Ectodermal cell (in vitro differentiated cells): Measurements from ENCODE around the gene KRTCAP2. TPM values are rescaled to one million over a fixed set of nuclear protein-coding genes. Genes with fewer than 3 reads are reported as not detected.
"Not testable (repeated sequence)": the region's sequence is repeated elsewhere in the genome, so short reads cannot be mapped to it uniquely, and the experiment has no call there.

Experiments used
- H3K27ac ChIP-seq: 2 replicates; pipeline ENCODE4 v1.7.0; 2013; ENCODE audit warnings: mild to moderate bottlenecking, low read depth, low read length; ENCODE audit not compliant: insufficient read depth, poor library complexity, severe bottlenecking
- H3K27me3 ChIP-seq: 2 replicates; pipeline ENCODE4 v1.7.0; 2013; ENCODE audit warnings: mild to moderate bottlenecking, low read length; ENCODE audit not compliant: insufficient read depth, control insufficient read depth, poor library complexity, severe bottlenecking
- H3K36me3 ChIP-seq: one replicate; pipeline ENCODE4 v1.7.0; 2013; ENCODE audit warnings: low read length; ENCODE audit not compliant: control insufficient read depth, insufficient read depth
- H3K4me1 ChIP-seq: one replicate; pipeline ENCODE4 v1.7.0; 2013; ENCODE audit warnings: low read length; ENCODE audit not compliant: control insufficient read depth, insufficient read depth
- H3K4me3 ChIP-seq: 2 replicates; pipeline ENCODE4 v1.7.0; 2013; ENCODE audit warnings: low read depth, low read length, control low read depth; ENCODE audit not compliant: insufficient read depth
- H3K9me3 ChIP-seq: 2 replicates; pipeline ENCODE4 v1.7.0; 2013; ENCODE audit warnings: mild to moderate bottlenecking, low read length, moderate library complexity; ENCODE audit not compliant: control insufficient read depth
- WGBS, 2 experiments: methylation state at CpG; one replicate each; pipeline ENCODE4 v1.1.7; 2013; ENCODE audit warnings: missing lambda C conversion rate in 2 of 2; 5-methylcytosine and 5-hydroxymethylcytosine counted together
- polyA plus RNA-seq, 4 experiments: library from polyadenylated mRNA; stranded (reverse); fragments of 50-300 nt; gene quantifications; one replicate each; pipeline ENCODE4 v1.2.3, GENCODE V29; 2013

KRTCAP2 gene
- polyA plus RNA-seq (2013, experiment 1 of 4): 127 TPM
- 122 TPM for polyA plus RNA-seq (2013, experiment 2 of 4)
- polyA plus RNA-seq (2013, experiment 3 of 4): 136 TPM
- polyA plus RNA-seq (2013, experiment 4 of 4): 141 TPM

DNA sequence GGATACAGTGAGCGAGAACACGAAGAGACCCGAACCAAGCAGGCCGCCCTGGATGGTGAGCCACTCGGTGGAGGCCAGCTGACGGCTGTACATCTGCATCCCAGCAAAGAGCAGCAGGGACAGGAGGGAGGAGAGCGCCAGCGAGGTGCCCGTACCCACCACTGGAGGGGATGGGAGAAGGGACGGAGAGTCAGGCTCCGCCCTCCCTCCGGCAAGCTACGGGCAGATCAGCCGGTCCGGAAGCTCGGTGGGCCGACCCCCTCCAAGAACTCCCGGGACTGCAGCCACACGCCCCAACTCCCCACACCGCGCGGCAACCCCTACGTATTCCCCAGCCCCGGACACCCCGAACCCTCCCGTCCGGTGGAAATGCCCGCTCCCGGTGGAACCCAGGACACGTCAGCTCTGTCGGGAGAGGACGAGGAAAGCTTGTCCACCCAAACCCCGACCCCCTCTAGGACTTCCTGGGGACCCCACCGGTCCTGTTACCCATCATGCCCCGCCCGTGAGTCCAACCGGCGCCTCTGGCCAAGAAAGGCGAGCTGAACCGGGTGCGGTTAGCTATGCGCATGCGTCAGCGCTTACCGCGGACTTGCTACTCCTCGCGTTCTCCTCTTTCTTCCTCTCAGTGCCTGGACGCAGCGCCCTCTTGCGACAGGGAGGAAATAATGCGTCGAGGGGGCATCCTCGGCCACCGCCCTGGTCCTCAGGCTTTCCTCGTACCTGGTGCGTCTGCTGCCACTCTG lies at the start of gene KRTCAP2:
KRTCAP2 (minus strand) TSS at position 573 of the 746 bp plus-strand sequence; CDS start at position 493, 80 bp downstream.
- Histone ChIP-seq H3K27ac (no peak within 1 kb of the TSS), H3K36me3 (peaks cover 5% of the 10 kb centered on the region), H3K27me3 (no peaks in the 10 kb centered on the region), H3K9me3 (no peaks in the 10 kb centered on the region), H3K4me1 (peaks cover 10% of the 10 kb centered on the region), H3K4me3 (peak within 1 kb of the TSS; percentile 86)
- WGBS, 2 experiments: 0% methylated on average over 57 of the region's 57 CpGs

DNA sequence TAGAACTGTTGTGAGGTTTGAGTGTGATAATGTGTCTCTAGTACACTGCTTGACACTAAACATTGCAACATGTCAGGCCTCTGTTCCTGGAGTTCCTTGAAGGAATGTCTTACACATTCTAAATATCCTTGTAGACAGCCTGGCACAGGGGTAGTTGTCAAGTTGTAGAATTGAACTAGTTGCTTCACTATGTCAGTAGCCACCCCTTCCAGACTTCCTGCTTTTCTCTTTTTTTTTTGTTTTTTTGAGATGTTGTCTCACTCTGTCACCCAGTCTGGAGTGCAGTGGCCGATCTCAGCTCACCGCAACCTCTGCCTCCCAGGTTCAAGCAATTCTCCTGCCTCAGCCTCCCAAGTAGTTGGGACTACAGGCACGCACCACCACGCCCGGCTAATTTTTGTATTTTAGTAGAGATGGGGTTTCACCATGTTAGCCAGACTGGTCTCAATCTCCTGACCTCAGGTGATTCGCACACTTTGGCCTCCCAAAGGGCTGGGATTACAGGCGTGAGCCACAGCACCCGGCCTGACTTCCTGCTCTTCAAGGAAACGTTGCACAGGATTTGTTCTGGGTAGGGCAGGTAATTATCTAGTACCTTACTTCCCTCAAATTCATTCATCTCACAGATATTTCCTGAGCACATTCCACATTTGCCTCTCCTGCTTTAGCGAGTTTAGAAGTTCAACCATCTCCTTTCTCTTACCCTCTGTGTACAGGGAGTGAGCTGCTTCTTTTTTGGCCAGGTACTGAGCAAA lies 47.3 kb upstream of the KRTCAP2 start:
- H3K36me3 ChIP-seq, H3K9me3 ChIP-seq, H3K27ac ChIP-seq, H3K4me1 ChIP-seq, H3K4me3 ChIP-seq, H3K27me3 ChIP-seq: not testable (repeated sequence)
- 92 to 95% methylated on average over 10 of the region's 10 CpGs for WGBS, 2 experiments

DNA sequence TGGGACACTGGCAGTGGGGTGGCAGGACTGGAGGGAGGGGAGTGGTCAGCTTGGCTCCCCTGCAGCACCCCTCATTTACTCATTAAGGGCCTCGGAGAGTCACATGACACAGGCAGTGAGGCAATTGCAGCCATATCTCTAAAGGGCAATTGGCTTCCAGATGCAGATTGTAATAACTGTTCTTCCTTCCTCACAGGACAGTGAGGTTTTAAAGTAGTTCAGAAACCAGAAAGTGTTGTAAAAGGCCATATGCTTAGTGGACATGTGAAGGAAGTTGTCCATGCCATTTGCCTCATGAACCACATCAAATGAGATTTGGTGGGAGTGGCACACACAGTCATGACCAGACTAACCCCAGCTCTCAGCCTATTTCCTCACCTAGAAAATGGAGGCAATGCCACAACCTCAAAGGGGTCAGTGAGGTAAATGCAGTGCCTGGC lies 46.5 kb upstream of the KRTCAP2 start:
- Histone ChIP-seq H3K27me3 (no peaks in the 10 kb centered on the region), H3K36me3 (no peaks in the 10 kb centered on the region), H3K9me3 (no peaks in the 10 kb centered on the region), H3K4me3 (no peak overlapping the region), H3K27ac (no peak overlapping the region), H3K4me1 (no peaks in the 10 kb centered on the region)
- WGBS, 2 experiments: 43 to 57% methylated on average over 1 of the region's 1 CpG

DNA sequence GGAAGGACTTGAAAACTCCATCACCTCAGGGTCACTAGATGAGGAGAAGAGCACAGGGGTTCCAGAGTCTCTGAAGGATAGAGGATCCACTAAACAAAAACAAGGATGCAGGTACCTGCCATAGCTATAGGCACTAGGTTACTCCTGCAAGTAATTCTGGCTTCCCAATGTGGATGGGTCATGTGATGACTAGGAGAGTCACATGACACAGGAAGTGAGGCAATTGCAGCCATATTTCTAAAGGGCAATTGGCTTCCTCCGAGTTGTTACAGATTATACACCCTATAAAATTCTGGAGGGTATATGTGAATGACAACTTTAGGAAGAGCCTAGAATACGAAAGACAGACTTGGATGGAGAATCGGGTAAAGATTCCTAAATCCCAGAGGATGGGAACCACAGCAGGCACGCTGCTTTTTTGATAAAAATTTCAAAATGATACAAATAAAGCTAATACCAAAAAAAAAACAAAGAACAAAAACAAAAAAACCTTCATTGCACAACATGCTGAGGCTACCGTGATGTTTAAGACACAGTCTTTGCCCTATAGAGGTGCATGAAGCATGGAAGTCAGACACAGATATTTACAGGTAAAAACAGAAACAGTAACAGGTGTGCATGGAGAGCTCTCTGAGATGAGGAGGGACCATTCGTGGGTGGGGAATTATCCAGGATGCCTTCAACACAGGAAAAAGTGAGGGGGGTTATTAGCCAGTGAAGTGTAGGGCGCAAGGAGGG lies 45.9 kb upstream of the KRTCAP2 start:
- H3K4me3 ChIP-seq: peak overlapping the region; percentile 10
- H3K4me1 ChIP-seq: no peaks in the 10 kb centered on the region
- H3K36me3 ChIP-seq: no peaks in the 10 kb centered on the region
- 63 to 77% methylated on average over 7 of the region's 7 CpGs for WGBS, 2 experiments
- no peaks in the 10 kb centered on the region for H3K9me3 ChIP-seq
- no peaks in the 10 kb centered on the region for H3K27me3 ChIP-seq
- no peak overlapping the region for H3K27ac ChIP-seq

DNA sequence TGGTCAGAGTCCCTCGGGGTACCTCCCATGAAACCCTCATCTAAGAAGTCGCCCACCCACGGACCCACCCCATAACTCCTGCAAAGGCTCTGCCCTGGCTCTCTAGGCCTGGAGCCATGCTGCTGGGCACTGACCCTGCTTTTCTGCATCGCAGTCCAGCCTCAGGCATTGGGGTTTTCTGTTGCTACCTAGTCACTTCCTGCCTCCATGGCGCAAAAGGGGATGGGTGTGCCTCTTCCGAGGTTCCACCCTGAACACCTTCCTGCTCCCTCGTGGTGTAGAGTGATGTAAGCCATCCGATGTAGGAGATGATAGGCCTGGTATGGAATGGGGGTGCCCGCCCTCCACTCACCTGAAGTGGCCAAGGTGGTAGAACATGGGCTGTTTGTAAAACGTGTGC lies 41.6 kb upstream of the KRTCAP2 start:
- WGBS, 2 experiments: 87 to 92% methylated on average over 2 to 7 of the region's 10 CpGs
- H3K36me3 ChIP-seq, H3K27ac ChIP-seq, H3K9me3 ChIP-seq, H3K4me3 ChIP-seq, H3K4me1 ChIP-seq, H3K27me3 ChIP-seq: not testable (repeated sequence)

DNA sequence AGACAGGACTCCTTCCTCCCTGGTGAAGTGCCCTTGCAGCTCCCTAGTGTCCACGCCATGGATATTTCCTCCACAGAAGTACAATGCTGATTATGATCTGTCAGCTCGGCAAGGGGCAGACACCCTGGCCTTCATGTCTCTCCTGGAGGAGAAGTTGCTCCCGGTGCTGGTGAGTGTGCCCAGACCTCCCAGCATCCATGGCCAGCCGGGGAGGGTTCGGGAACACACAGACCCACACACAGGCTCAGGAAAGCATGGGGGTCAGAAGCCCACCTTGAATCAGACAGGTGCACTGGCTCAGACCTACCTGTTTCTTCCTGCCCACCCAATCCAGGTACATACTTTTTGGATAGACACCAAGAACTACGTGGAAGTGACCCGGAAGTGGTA lies 38.9 kb upstream of the KRTCAP2 start:
- not testable (repeated sequence) for H3K4me3 ChIP-seq, H3K27ac ChIP-seq, H3K36me3 ChIP-seq, H3K9me3 ChIP-seq, H3K27me3 ChIP-seq
- WGBS, 2 experiments: 91 to 96% methylated on average over 5 to 6 of the region's 7 CpGs
- peaks cover 14% of the 10 kb centered on the region for H3K4me1 ChIP-seq

DNA sequence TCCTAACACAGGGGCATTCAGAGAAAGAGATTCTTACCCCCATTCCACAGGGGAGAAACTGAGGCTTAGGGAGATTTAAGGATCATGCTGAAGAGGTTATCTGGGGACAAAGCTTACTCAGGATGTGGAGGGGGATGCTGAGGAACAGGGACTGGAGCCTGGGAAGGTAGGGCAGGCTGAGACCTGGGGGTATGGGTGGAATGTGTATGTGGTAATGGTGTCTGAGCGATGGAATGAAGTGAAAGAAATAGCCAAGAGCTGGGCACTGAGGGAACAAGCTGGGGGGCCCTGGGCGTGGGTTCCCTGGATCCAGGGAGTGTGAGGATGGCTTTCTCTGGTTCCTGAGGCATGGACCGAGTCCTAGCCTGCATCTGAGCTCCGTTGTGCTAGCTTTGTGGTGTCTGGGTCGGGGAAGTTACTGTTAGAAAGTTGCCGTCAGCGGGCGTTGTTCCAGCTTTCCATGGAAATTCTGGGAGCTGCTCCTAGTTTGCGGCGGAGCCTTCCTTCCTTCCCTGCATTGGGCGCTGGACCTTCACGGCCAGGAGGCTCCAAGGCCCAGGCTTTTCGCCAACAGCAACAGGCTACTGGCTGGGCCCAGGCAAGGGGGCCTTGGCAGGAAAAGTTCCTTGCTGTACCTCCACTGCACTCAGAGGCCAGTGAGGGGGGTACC lies 38.4 kb upstream of the KRTCAP2 start:
- H3K27ac ChIP-seq, H3K36me3 ChIP-seq, H3K9me3 ChIP-seq, H3K27me3 ChIP-seq, H3K4me3 ChIP-seq: not testable (repeated sequence)
- H3K4me1 ChIP-seq: peaks cover 17% of the 10 kb centered on the region
- 92 to 93% methylated on average over 13 of the region's 13 CpGs for WGBS, 2 experiments

- H3K27ac ChIP-seq: no peak overlapping the region
- H3K4me1 ChIP-seq: peaks cover 23% of the 10 kb centered on the region
- no peak overlapping the region for H3K4me3 ChIP-seq
- H3K27me3 ChIP-seq: no peaks in the 10 kb centered on the region
- 84 to 90% methylated on average over 4 of the region's 4 CpGs for WGBS, 2 experiments
- no peaks in the 10 kb centered on the region for H3K36me3 ChIP-seq
- no peaks in the 10 kb centered on the region for H3K9me3 ChIP-seq
Observed at GRCh38 chr1:155210314-155211104, 37.4 kb upstream of the KRTCAP2 start.

DNA sequence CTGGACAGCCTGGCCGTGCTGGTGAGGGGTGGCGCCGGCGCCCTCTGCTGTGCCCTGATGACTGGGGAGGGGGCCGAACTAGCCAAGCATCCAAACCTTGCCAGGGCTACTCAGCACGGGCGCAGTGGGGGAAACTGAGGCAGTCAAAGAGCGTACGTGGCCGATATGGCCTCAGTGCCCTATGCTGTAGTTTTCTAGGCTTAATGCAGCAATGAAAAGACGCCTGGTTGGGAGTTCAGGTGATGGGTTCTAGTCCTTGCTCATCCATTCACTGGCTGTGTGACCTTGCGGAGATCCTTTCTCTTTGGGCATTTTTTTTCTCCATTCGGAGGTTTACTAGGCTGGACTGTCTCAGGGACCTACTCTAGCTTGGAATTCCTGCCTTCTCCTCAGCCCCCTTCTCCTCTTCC lies 36.2 kb upstream of the KRTCAP2 start:
- H3K4me1 ChIP-seq: peaks cover 23% of the 10 kb centered on the region
- no peaks in the 10 kb centered on the region for H3K36me3 ChIP-seq
- peak overlapping the region; percentile 100 for H3K27ac ChIP-seq
- WGBS, 2 experiments: 5% methylated on average over 13 of the region's 13 CpGs
- no peaks in the 10 kb centered on the region for H3K27me3 ChIP-seq
- H3K4me3 ChIP-seq: peak overlapping the region; percentile 94
- no peaks in the 10 kb centered on the region for H3K9me3 ChIP-seq
